Activated T-cell treated with anti-CD3 and anti-CD28 coated beads for 24 hours (primary cell): ENCODE data around the gene SSBP1.

Experiments used
- DNase-seq: peaks from one replicate; pipeline ENCODE4 v3.0.0-alpha.2; 2020; ENCODE audit warnings: low read depth

Gene SSBP1

DNA sequence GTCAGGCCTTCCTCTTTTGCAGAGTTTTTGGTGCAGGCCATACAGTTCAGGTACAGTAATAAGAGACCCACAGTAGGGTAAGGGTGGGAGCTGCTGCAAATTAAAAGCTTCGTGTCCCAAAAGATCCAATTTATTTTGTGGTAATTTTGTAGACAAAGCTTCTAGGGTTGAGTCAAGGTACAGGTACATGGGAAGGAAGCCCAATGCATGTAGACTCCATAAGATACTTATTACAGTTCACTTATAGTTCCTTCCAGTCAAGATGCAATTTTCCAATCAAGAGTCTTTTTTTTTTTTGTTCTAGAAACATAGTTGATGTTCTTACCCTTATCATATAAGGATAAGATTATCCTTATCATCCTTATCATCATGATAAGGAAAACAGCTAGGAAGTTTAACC, 38.2 kb downstream of the SSBP1 start, which contains the start of gene TAS2R4:
TSS of gene TAS2R4 (plus strand) at position 301 of the 400 bp plus-strand sequence. CDS start 1,815 bp downstream, outside the sequence.
- DNase-seq, result no peak

DNA sequence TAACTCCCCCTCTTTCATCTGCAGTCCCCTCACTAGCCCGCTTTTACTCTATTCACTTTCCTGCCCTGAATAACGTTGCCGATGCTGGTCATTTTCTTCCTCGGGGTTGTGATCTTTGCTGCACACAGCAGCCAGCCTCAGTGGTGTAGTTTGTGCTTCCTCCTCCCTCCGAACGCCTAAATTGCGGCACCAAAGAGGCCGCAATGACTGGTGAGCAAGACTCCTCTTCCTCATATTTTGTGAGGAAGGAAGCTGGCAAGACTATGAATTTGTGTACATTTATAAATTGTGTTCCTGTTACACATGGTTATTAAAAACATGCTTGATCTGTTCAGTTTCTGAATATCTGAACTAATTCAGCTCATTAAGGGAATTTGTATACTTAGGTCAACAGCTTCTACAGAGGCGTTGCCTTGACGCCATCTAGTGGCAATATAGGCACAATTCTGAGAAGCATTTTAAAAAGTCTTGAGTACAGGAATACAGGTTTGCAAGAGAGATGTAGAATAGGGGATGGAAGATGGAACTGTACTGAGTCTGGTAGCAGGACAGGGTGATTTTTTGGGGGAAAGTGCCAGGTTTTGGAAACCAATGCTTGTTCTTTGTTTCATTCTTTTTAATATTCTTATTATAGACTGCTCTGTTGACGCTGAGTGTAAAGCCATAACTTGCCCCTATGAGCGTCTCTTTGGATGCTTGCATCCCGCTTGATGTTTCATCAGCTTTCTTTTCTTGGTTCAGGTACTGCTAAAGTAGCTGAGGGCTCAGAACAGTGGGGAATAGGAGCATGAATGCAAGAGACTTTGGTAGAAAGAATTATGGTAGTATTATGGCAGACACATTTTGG, 47.8 kb downstream of the SSBP1 start:
- peak; percentile 7 for DNase-seq

DNA sequence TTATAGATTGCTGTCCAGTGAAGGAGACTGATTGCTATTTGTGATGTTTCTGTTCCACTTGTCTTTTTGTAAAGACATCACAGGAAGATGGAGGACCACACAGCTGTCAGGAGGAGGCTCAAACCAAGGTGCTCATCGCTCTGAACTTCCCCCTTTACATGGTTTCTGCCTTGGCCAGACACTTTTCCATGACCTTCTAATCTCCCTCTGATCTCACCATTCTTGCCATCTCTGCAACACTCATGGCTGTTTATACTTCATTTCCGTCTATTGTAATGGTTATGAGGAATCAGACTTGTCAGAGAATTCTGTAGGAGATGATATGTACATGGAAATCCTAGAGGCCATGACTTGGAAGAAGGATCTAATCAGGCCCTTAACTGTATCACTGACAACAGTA, 50.1 kb downstream of the SSBP1 start:
- no peak for DNase-seq

DNA sequence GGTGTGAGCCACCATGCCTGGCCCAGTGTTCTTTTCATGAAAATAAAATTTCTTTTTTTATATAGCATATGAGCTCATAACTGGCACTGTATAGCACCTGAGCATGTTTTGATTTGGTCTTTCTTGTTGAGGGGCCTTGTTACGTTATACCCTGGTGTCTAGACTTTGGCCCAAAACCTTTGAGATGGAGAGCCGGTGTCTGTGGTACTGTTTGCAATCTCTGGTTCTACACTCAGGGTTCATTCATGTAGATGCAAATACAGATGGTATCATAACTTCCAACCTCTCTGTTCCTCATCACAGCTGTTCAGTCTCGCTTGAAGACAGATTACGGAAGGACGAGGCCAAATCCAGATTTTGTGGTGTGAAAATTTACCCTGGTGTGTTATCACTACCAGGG, 51.8 kb downstream of the SSBP1 start, which contains the start of gene TAS2R5:
TSS of gene TAS2R5 (plus strand) at position 301 of the 400 bp plus-strand sequence. CDS start 145 bp downstream, outside the sequence.
- DNase-seq, result no peak

DNA sequence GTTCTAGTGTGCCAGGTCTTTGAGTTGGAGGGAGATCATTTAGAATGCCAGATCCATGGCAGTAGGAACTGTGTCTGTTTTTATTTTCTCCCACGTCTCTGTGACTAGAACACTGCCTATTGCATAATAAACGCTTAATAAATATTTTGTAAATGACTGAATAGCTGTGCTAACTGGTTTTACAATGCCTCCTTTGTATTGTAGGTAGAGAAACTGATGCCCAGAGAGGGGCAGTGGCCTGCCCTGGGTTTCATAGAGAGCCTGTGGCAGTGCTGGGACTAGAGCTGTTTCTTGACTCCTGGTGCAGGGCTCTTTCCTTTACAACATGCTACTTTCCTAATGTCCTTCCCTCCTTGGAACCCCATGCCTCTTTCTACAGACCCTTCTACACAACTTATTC, 54.4 kb downstream of the SSBP1 start:
- DNase-seq, result no peak
